GM21381 (cell line): ENCODE measurements around the gene FRMD5.

Experiments
- ATAC-seq: cut with Tn5 transposase; IDR thresholded peaks from one replicate; pipeline ENCODE4 v1.9.1; 2021; ENCODE audit warnings: mild to moderate bottlenecking, moderate library complexity; ENCODE audit not compliant: unreplicated experiment

The FRMD5 gene

GRCh38 chr15:43901495-43901894, 293.6 kb downstream of the FRMD5 start:
- ATAC-seq: no peak

GRCh38 chr15:43900996-43901395, 294.1 kb downstream of the FRMD5 start:
- ATAC-seq: no peak

- ATAC-seq: no peak
Observed at GRCh38 chr15:43899928-43900327, 295.1 kb downstream of the FRMD5 start.

GRCh38 chr15:43898891-43899290, 296.2 kb downstream of the FRMD5 start:
- ATAC-seq: no peak

- no peak for ATAC-seq
Observed at GRCh38 chr15:43896543-43896942, 298.5 kb downstream of the FRMD5 start.

- ATAC-seq: no peak
Observed at GRCh38 chr15:43895586-43895985, 299.5 kb downstream of the FRMD5 start.

- ATAC-seq: no peak
Observed at GRCh38 chr15:43893956-43894355, 301.1 kb downstream of the FRMD5 start.

GRCh38 chr15:43889042-43889441, 306.0 kb downstream of the FRMD5 start:
- ATAC-seq: no peak

- ATAC-seq: no peak
Observed at GRCh38 chr15:43887901-43888300, 307.2 kb downstream of the FRMD5 start.

GRCh38 chr15:43886558-43886957, 308.5 kb downstream of the FRMD5 start:
- ATAC-seq: no peak

- ATAC-seq: no peak
Observed at GRCh38 chr15:43883571-43883970, 311.5 kb downstream of the FRMD5 start.

- no peak for ATAC-seq
Observed at GRCh38 chr15:43881944-43882343, 313.1 kb downstream of the FRMD5 start.

GRCh38 chr15:43881245-43881644, 313.8 kb downstream of the FRMD5 start:
- ATAC-seq: no peak

- ATAC-seq: no peak
Observed at GRCh38 chr15:43880406-43881194, 314.5 kb downstream of the FRMD5 start.

- no peak for ATAC-seq
Observed at GRCh38 chr15:43879386-43880355, 315.4 kb downstream of the FRMD5 start.

- ATAC-seq: no peak
Observed at GRCh38 chr15:43878446-43878845, 316.6 kb downstream of the FRMD5 start.

GRCh38 chr15:43877371-43877770, 317.7 kb downstream of the FRMD5 start:
- ATAC-seq: no peak

GRCh38 chr15:43876872-43877271, 318.2 kb downstream of the FRMD5 start:
- ATAC-seq: no peak

- no peak for ATAC-seq
Observed at GRCh38 chr15:43873651-43874050, 321.4 kb downstream of the FRMD5 start.

- no peak for ATAC-seq
Observed at GRCh38 chr15:43872416-43873020, 322.6 kb downstream of the FRMD5 start.

- no peak for ATAC-seq
Observed at GRCh38 chr15:43871835-43872234, 323.2 kb downstream of the FRMD5 start.
